Measurements from ENCODE around the gene MAP6. TPM values are rescaled to one million over a fixed set of nuclear protein-coding genes. Genes with fewer than 3 reads are reported as not detected.

The MAP6 gene
- total and polyA plus RNA-seq, 7 donors: 0.60 to 24.9 (median 8.7) TPM; not detected in 1

GRCh38 chr11:75555079-75555811 is 113.6 kb downstream of the MAP6 start:
- Histone ChIP-seq H3K9me3 (no peaks in the 10 kb centered on the region), H3K4me1 (peaks cover 0 to 63% (median 60%) of the 10 kb centered on the region in 4 donors), H3K27me3 (no peaks in the 10 kb centered on the region), H3K27ac (peak overlapping the region; percentile 92 to 100 (median 99)), H3K4me3 (peak overlapping the region in 1 of 4 donors; percentile 26), H3K36me3 (no peaks in the 10 kb centered on the region)
- intact Hi-C loops (cut with DNase I): loop anchor here (5.0 kb wide), 1 partner anchor 218 kb away; no protein-coding TSS in a partner anchor
- TF ChIP-seq POLR2A (IDR thresholded peaks at IDR 0.05): no peak
- no peak for TF ChIP-seq POLR2AphosphoS5 (IDR thresholded peaks at IDR 0.05)
- peak; percentile 60 for DNase-seq
- WGBS, 2 donors: 92% methylated on average over 12 of the region's 12 CpGs

GRCh38 chr11:75554258-75555022 is 114.4 kb downstream of the MAP6 start:
- intact Hi-C loops (cut with DNase I): loop anchor here (5.0 kb wide), 1 partner anchor 217 kb away; no protein-coding TSS in a partner anchor
- H3K4me1 ChIP-seq: peaks cover 0 to 55% (median 52%) of the 10 kb centered on the region in 4 donors
- H3K4me3 ChIP-seq: peak overlapping the region in 2 of 4 donors; percentile 16 to 26

GRCh38 chr11:75553889-75554257 is 115.0 kb downstream of the MAP6 start:
- no peak for DNase-seq
- intact Hi-C loops (cut with DNase I): no loop called here
- H3K9me3 ChIP-seq: no peaks in the 10 kb centered on the region
- H3K36me3 ChIP-seq: no peaks in the 10 kb centered on the region
- no peak for TF ChIP-seq CTCF (IDR thresholded peaks at IDR 0.05)
- no peak for TF ChIP-seq POLR2AphosphoS5 (IDR thresholded peaks at IDR 0.05)
- TF ChIP-seq EP300 (IDR thresholded peaks at IDR 0.05): no peak
- no peak for TF ChIP-seq POLR2A (IDR thresholded peaks at IDR 0.05)
- H3K27me3 ChIP-seq: no peaks in the 10 kb centered on the region
- peaks cover 0 to 49% (median 47%) of the 10 kb centered on the region in 4 donors for H3K4me1 ChIP-seq
- H3K27ac ChIP-seq: peak overlapping the region; percentile 92 to 100 (median 99)
- WGBS, 2 donors: 56 to 85% methylated on average over 1 of the region's 1 CpG
- H3K4me3 ChIP-seq: no peak overlapping the region

More at GRCh38 chr11:75554258-75555022, 114.4 kb downstream of the MAP6 start:
- peak overlapping the region; percentile 92 to 100 (median 99) for H3K27ac ChIP-seq
- no peaks in the 10 kb centered on the region for H3K9me3 ChIP-seq
- H3K27me3 ChIP-seq: no peaks in the 10 kb centered on the region
- peak; percentile 99 for DNase-seq
- TF ChIP-seq CTCF (IDR thresholded peaks at IDR 0.05): no peak
- TF ChIP-seq POLR2AphosphoS5 (IDR thresholded peaks at IDR 0.05): peak; percentile 88 to 98 (median 90)
- TF ChIP-seq EP300 (IDR thresholded peaks at IDR 0.05): peak in 2 of 4 donors; percentile 80 to 86
- TF ChIP-seq POLR2A (IDR thresholded peaks at IDR 0.05): peak in 1 of 2 donors; percentile 50
- 70 to 74% methylated on average over 21 of the region's 21 CpGs for WGBS, 2 donors
- no peaks in the 10 kb centered on the region for H3K36me3 ChIP-seq

- Histone ChIP-seq H3K36me3 (no peaks in the 10 kb centered on the region), H3K4me1 (peaks cover 0 to 43% (median 40%) of the 10 kb centered on the region in 4 donors), H3K27me3 (no peaks in the 10 kb centered on the region), H3K9me3 (no peaks in the 10 kb centered on the region), H3K27ac (peak overlapping the region; percentile 92 to 100 (median 99)), H3K4me3 (no peak overlapping the region)
- 80 to 89% methylated on average over 6 of the region's 6 CpGs for WGBS, 2 donors
- TF ChIP-seq POLR2A (IDR thresholded peaks at IDR 0.05): no peak
- TF ChIP-seq EP300 (IDR thresholded peaks at IDR 0.05): no peak
- no peak for TF ChIP-seq POLR2AphosphoS5 (IDR thresholded peaks at IDR 0.05)
- TF ChIP-seq CTCF (IDR thresholded peaks at IDR 0.05): no peak
- intact Hi-C loops (cut with DNase I): no loop called here
- DNase-seq: peak; percentile 68
Measured at GRCh38 chr11:75553182-75553581, 115.7 kb downstream of the MAP6 start.

Measured in sigmoid colon (tissue), 7 donors.